T-cell (primary cell): ENCODE measurements around the gene CCNI. TPM values are rescaled to one million over a fixed set of nuclear protein-coding genes. Genes with fewer than 3 reads are reported as not detected.
A peak's percentile ranks its signal among the peaks of the same experiment; 100 is the strongest.
"Not testable (repeated sequence)": the region's sequence is repeated elsewhere in the genome, so short reads cannot be mapped to it uniquely, and the experiment has no call there.

ENCODE experiments used
- ATAC-seq, 4 experiments: fragments of 200-7000 bp in 3 of 4; fragments of 150-1000 bp in 1 of 4; cut with Tn5 transposase; replicated peaks in 1 of 4; 1 replicate in 3 of 4; 2 replicates in 1 of 4; pipeline ENCODE4 v1.10.0; 2021; ENCODE audit warnings: moderate library complexity in 3 of 4, mild to moderate bottlenecking in 2 of 4, moderate number of reproducible peaks in 1 of 4
- CTCF ChIA-PET, 2 donors: fragments of 300-600 bp; sonication (Branson Sonifier 250); formaldehyde crosslinking; loops; one replicate each; lab custom pipeline; 2022; ENCODE audit warnings: antibody characterized with exemption in 2 of 2; lab: Charles Lee
- POLR2A ChIA-PET, 2 donors: fragments of 300-600 bp; sonication (Branson Sonifier 250); formaldehyde crosslinking; loops; one replicate each; lab custom pipeline; 2022; ENCODE audit warnings: antibody characterized with exemption in 2 of 2; lab: Charles Lee
- DNase-seq, 35 experiments: peaks; one replicate each; pipeline versions ENCODE4 v3.0.0 to v3.0.0-alpha.2; 2013 to 2023
- H3K27ac ChIP-seq: one replicate; pipeline ENCODE4 v1.5.1; 2013; ENCODE audit warnings: low read length
- H3K27me3 ChIP-seq, 2 experiments: replicated peaks in 1 of 2; 1 replicate in 1 of 2; 2 replicates in 1 of 2; pipeline versions ENCODE4 v1.6.1 to v1.7.0; 2013; ENCODE audit warnings: low read length in 1 of 2, mixed read lengths in 1 of 2; ENCODE audit not compliant: control insufficient read depth in 2 of 2, insufficient read depth in 2 of 2; ENCODE audit errors: extremely low read depth in 1 of 2
- H3K36me3 ChIP-seq, 2 donors: 1 replicate in 1 of 2; 2 replicates in 1 of 2; pipeline versions ENCODE4 v1.6.1 to v1.7.0; 2013; ENCODE audit warnings: low read length in 1 of 2; ENCODE audit not compliant: control insufficient read depth in 2 of 2, insufficient read depth in 1 of 2; ENCODE audit errors: extremely low read depth in 1 of 2
- H3K4me1 ChIP-seq, 2 experiments: 1 replicate in 1 of 2; 2 replicates in 1 of 2; pipeline versions ENCODE4 v1.6.1 to v1.7.0; 2013; ENCODE audit warnings: low read length in 2 of 2, mixed read lengths in 1 of 2; ENCODE audit not compliant: insufficient read depth in 2 of 2, control insufficient read depth in 1 of 2; ENCODE audit errors: extremely low read depth in 1 of 2
- H3K4me3 ChIP-seq, 2 donors: 1 replicate in 1 of 2; 2 replicates in 1 of 2; pipeline versions ENCODE4 v1.5.1 to v1.7.0; 2013; ENCODE audit warnings: mild to moderate bottlenecking in 2 of 2, low read length in 1 of 2, moderate library complexity in 1 of 2; ENCODE audit not compliant: control insufficient read depth in 1 of 2; ENCODE audit errors: extremely low read depth in 1 of 2
- H3K9me3 ChIP-seq: 2 replicates; pipeline ENCODE4 v1.7.0; 2013
- H3K27ac Mint-ChIP-seq, 2 donors: one replicate each; pipeline ENCODE4 v1.8.0; 2020 to 2021; ENCODE audit warnings: mild to moderate bottlenecking in 2 of 2, mixed read lengths in 2 of 2
- H3K27me3 Mint-ChIP-seq, 2 donors: one replicate each; pipeline ENCODE4 v1.8.0; 2021 to 2022; ENCODE audit warnings: mixed read lengths in 2 of 2
- H3K36me3 Mint-ChIP-seq: one replicate; pipeline ENCODE4 v1.8.0; 2021; ENCODE audit warnings: mixed read lengths
- H3K4me1 Mint-ChIP-seq, 3 donors: one replicate each; pipeline ENCODE4 v1.8.0; 2020 to 2022; ENCODE audit warnings: mixed read lengths in 3 of 3, mild to moderate bottlenecking in 1 of 3
- H3K4me3 Mint-ChIP-seq, 3 donors: one replicate each; pipeline ENCODE4 v1.8.0; 2020 to 2022; ENCODE audit warnings: mild to moderate bottlenecking in 3 of 3, mixed read lengths in 3 of 3, moderate library complexity in 3 of 3
- H3K9me3 Mint-ChIP-seq, 3 donors: one replicate each; pipeline ENCODE4 v1.8.0; 2020 to 2022; ENCODE audit warnings: mixed read lengths in 3 of 3
- WGBS: methylation state at CpG from one replicate; pipeline ENCODE4 v1.1.5; 2013; ENCODE audit warnings: missing lambda C conversion rate; ENCODE audit not compliant: insufficient coverage; 5-methylcytosine and 5-hydroxymethylcytosine counted together
- total RNA-seq, 35 experiments: library from RNA in 6 of 35; stranded (reverse) in 6 of 35; fragments of 120-200 nt in 1 of 35; gene quantifications; one replicate each; pipeline versions ENCODE4 v1.2.1 to v1.2.4 and lab custom pipeline; 2013 to 2026

Gene CCNI
- total RNA-seq, 5 donors from 2014 or later (not counting 1 experiment from before 2014, with no cell fraction given): 229 to 359 (median 256) TPM

- ATAC-seq (no peak), DNase-seq (no peak)
- H3K27ac Mint-ChIP-seq: no peak overlapping the region
- POLR2A ChIA-PET: interaction anchor here (0.5 to 1.0 kb wide), 2 partner anchors 37 to 124 kb away, joined by 3 to 4 read pairs; no protein-coding TSS in a partner anchor
- no peaks in the 10 kb centered on the region for H3K27me3 Mint-ChIP-seq
- Histone ChIP-seq H3K27me3 (no peaks in the 10 kb centered on the region), H3K9me3 (no peaks in the 10 kb centered on the region), H3K4me1 (peaks cover 9 to 14% of the 10 kb centered on the region in 2 experiments), H3K36me3 (peaks cover 0 to 5% of the 10 kb centered on the region in 2 donors), H3K27ac (no peak overlapping the region), H3K4me3 (no peak overlapping the region)
- H3K9me3 Mint-ChIP-seq: no peaks in the 10 kb centered on the region
- no CpG with 5 or more reads among the region's 2 CpGs for WGBS
- peaks cover 14 to 15% (median 14%) of the 10 kb centered on the region in 3 donors for H3K4me1 Mint-ChIP-seq
- CTCF ChIA-PET: interaction anchor here (0.6 to 0.7 kb wide), 2 partner anchors 881 to 931 kb away, joined by 3 to 9 read pairs; no protein-coding TSS in a partner anchor
- H3K36me3 Mint-ChIP-seq: peaks cover 34% of the 10 kb centered on the region
- no peak overlapping the region for H3K4me3 Mint-ChIP-seq
These were observed 39.6 kb downstream of the CCNI start for GRCh38 chr4:77036206-77036605.

GRCh38 chr4:77035153-77035552 is 40.6 kb downstream of the CCNI start:
- no CpG with 5 or more reads among the region's 1 CpG for WGBS

GRCh38 chr4:77031544-77031943 is 44.2 kb downstream of the CCNI start:
- ChIA-PET POLR2A (interaction anchor here (0.6 to 1.2 kb wide), 3 partner anchors 18 to 80 kb away, joined by 3 read pairs; no protein-coding TSS in a partner anchor), CTCF (interaction anchor here (0.5 to 1.9 kb wide), 6 partner anchors 12 to 1137 kb away, joined by 3 to 7 read pairs (median 3); no protein-coding TSS in a partner anchor)
- peak overlapping the region; percentile 17 for H3K27ac ChIP-seq
- H3K4me3 Mint-ChIP-seq: peak overlapping the region in 1 of 3 donors; percentile 18
- H3K4me1 ChIP-seq: peaks cover 12 to 28% of the 10 kb centered on the region in 2 experiments
- H3K27me3 ChIP-seq: no peaks in the 10 kb centered on the region
- ATAC-seq: peak; percentile 76 to 92 (median 91)
- peak in 1 of 35 experiments; percentile 54 for DNase-seq
- peak overlapping the region in 1 of 2 donors; percentile 29 for H3K4me3 ChIP-seq
- no peaks in the 10 kb centered on the region for H3K9me3 Mint-ChIP-seq
- peaks cover 0 to 9% of the 10 kb centered on the region in 2 donors for H3K36me3 ChIP-seq
- H3K4me1 Mint-ChIP-seq: peaks cover 34 to 42% (median 36%) of the 10 kb centered on the region in 3 donors
- H3K36me3 Mint-ChIP-seq: peaks cover 41% of the 10 kb centered on the region
- H3K27ac Mint-ChIP-seq: peak overlapping the region; percentile 30 to 62
- H3K9me3 ChIP-seq: no peaks in the 10 kb centered on the region
- WGBS: no CpG with 5 or more reads among the region's 5 CpGs
- H3K27me3 Mint-ChIP-seq: no peaks in the 10 kb centered on the region

More at GRCh38 chr4:77035153-77035552, 40.6 kb downstream of the CCNI start:
- Histone ChIP-seq H3K4me1 (peaks cover 9 to 18% of the 10 kb centered on the region in 2 experiments), H3K9me3 (no peaks in the 10 kb centered on the region), H3K36me3 (peaks cover 0 to 5% of the 10 kb centered on the region in 2 donors), H3K4me3 (no peak overlapping the region), H3K27ac (no peak overlapping the region), H3K27me3 (no peaks in the 10 kb centered on the region)
- ATAC-seq (no peak), DNase-seq (no peak)
- Mint-ChIP-seq H3K36me3 (peaks cover 39% of the 10 kb centered on the region), H3K4me3 (no peak overlapping the region), H3K27ac (no peak overlapping the region), H3K9me3 (no peaks in the 10 kb centered on the region), H3K4me1 (peaks cover 21 to 24% (median 22%) of the 10 kb centered on the region in 3 donors), H3K27me3 (no peaks in the 10 kb centered on the region)
- ChIA-PET POLR2A (no interaction called here), CTCF (interaction anchor here (1.5 to 2.3 kb wide), 2 partner anchors 10 kb away, joined by 3 to 11 read pairs; no protein-coding TSS in a partner anchor)

- H3K9me3 ChIP-seq, DNase-seq, H3K27ac ChIP-seq, H3K27me3 ChIP-seq, H3K4me3 Mint-ChIP-seq, ATAC-seq, H3K27me3 Mint-ChIP-seq, H3K9me3 Mint-ChIP-seq, POLR2A ChIA-PET, H3K27ac Mint-ChIP-seq, H3K4me3 ChIP-seq: not testable (repeated sequence)
- H3K4me1 ChIP-seq: peaks cover 12 to 28% of the 10 kb centered on the region in 2 experiments
- Mint-ChIP-seq H3K36me3 (peaks cover 44% of the 10 kb centered on the region), H3K4me1 (peaks cover 34 to 45% (median 36%) of the 10 kb centered on the region in 3 donors)
- 100% methylated on average over 6 of the region's 7 CpGs for WGBS
- CTCF ChIA-PET: interaction anchor here in 1 of 2 donors (0.6 kb wide), 1 partner anchor 15 kb away, joined by 9 read pairs; no protein-coding TSS in a partner anchor
- H3K36me3 ChIP-seq: peaks cover 0 to 12% of the 10 kb centered on the region in 2 donors
These were observed 46.0 kb downstream of the CCNI start for GRCh38 chr4:77029757-77030156.

- peaks cover 4 to 16% of the 10 kb centered on the region in 2 donors for H3K36me3 ChIP-seq
- H3K27me3 ChIP-seq: no peaks in the 10 kb centered on the region
- peaks cover 34 to 45% (median 36%) of the 10 kb centered on the region in 3 donors for H3K4me1 Mint-ChIP-seq
- no peak overlapping the region for H3K27ac ChIP-seq
- H3K4me3 Mint-ChIP-seq: no peak overlapping the region
- no peaks in the 10 kb centered on the region for H3K27me3 Mint-ChIP-seq
- WGBS: 0% methylated on average over 1 of the region's 2 CpGs
- POLR2A ChIA-PET: interaction anchor here in 1 of 2 donors (0.6 kb wide), 1 partner anchor 168 kb away, joined by 4 read pairs; no protein-coding TSS in a partner anchor
- peak overlapping the region; percentile 34 to 76 for H3K27ac Mint-ChIP-seq
- CTCF ChIA-PET: interaction anchor here in 1 of 2 donors (0.8 to 1.0 kb wide), 2 partner anchors 175 to 511 kb away, joined by 3 read pairs; no protein-coding TSS in a partner anchor
- peaks cover 52% of the 10 kb centered on the region for H3K36me3 Mint-ChIP-seq
- ATAC-seq: peak in 3 of 4 experiments; percentile 34 to 69 (median 40)
- DNase-seq: no peak
- H3K9me3 Mint-ChIP-seq: no peaks in the 10 kb centered on the region
- no peaks in the 10 kb centered on the region for H3K9me3 ChIP-seq
- H3K4me3 ChIP-seq: no peak overlapping the region
- H3K4me1 ChIP-seq: peaks cover 12 to 28% of the 10 kb centered on the region in 2 experiments
These were observed 47.5 kb downstream of the CCNI start for GRCh38 chr4:77028246-77028645.

- peaks cover 54% of the 10 kb centered on the region for H3K36me3 Mint-ChIP-seq
- DNase-seq (no peak), ATAC-seq (no peak)
- ChIA-PET CTCF (no interaction called here), POLR2A (no interaction called here)
- no peaks in the 10 kb centered on the region for H3K27me3 Mint-ChIP-seq
- Histone ChIP-seq H3K4me1 (peaks cover 4 to 17% of the 10 kb centered on the region in 2 experiments), H3K9me3 (no peaks in the 10 kb centered on the region), H3K4me3 (no peak overlapping the region), H3K27me3 (no peaks in the 10 kb centered on the region), H3K27ac (no peak overlapping the region), H3K36me3 (peaks cover 6 to 25% of the 10 kb centered on the region in 2 donors)
- no peaks in the 10 kb centered on the region for H3K9me3 Mint-ChIP-seq
- WGBS: 100% methylated on average over 2 of the region's 4 CpGs
- H3K4me3 Mint-ChIP-seq: no peak overlapping the region
- no peak overlapping the region for H3K27ac Mint-ChIP-seq
- H3K4me1 Mint-ChIP-seq: peaks cover 22 to 33% (median 23%) of the 10 kb centered on the region in 3 donors
These were observed 49.5 kb downstream of the CCNI start for GRCh38 chr4:77026322-77026704.
